ENCODE results near the gene SHANK1.

The SHANK1 gene

GRCh38 chr19:50710612-50711011 lies 9.0 kb downstream of the SHANK1 start:
- FAIRE-seq = no peak

GRCh38 chr19:50710094-50710493 lies 9.5 kb downstream of the SHANK1 start:
- FAIRE-seq = no peak

GRCh38 chr19:50708179-50708879 lies 11.3 kb downstream of the SHANK1 start:
- FAIRE-seq = no peak

GRCh38 chr19:50706387-50706786 lies 13.2 kb downstream of the SHANK1 start:
- no peak for FAIRE-seq

- FAIRE-seq = peak; percentile 17
These were observed 14.1 kb downstream of the SHANK1 start for GRCh38 chr19:50705422-50706019.

GRCh38 chr19:50703915-50704796 lies 15.4 kb downstream of the SHANK1 start:
- no peak for FAIRE-seq

- no peak for FAIRE-seq
These were observed 16.5 kb downstream of the SHANK1 start for GRCh38 chr19:50702871-50703829.

- no peak for FAIRE-seq
These were observed 17.3 kb downstream of the SHANK1 start for GRCh38 chr19:50702158-50702870.

GRCh38 chr19:50701367-50701985 lies 18.1 kb downstream of the SHANK1 start:
- FAIRE-seq = no peak

GRCh38 chr19:50697414-50698124 lies 22.0 kb downstream of the SHANK1 start:
- FAIRE-seq = no peak

- FAIRE-seq = no peak
These were observed 23.5 kb downstream of the SHANK1 start for GRCh38 chr19:50696094-50696483.

- FAIRE-seq = no peak
These were observed 24.1 kb downstream of the SHANK1 start for GRCh38 chr19:50695251-50696093.

- no peak for FAIRE-seq
These were observed 24.8 kb downstream of the SHANK1 start for GRCh38 chr19:50694815-50695145.

- no peak for FAIRE-seq
These were observed 26.3 kb downstream of the SHANK1 start for GRCh38 chr19:50693064-50693975.

GRCh38 chr19:50690439-50690838 lies 29.2 kb downstream of the SHANK1 start:
- FAIRE-seq = no peak

GRCh38 chr19:50688766-50689165 lies 30.8 kb downstream of the SHANK1 start:
- no peak for FAIRE-seq

GRCh38 chr19:50686310-50687032 lies 33.1 kb downstream of the SHANK1 start:
- FAIRE-seq = no peak
